BJ (cell line): ENCODE measurements around the gene HS3ST2. TPM values are rescaled to one million over a fixed set of nuclear protein-coding genes. Genes with fewer than 3 reads are reported as not detected.

Experiments
- CTCF ChIA-PET: fragments of 350-600 bp; formaldehyde crosslinking; extraction: SDS; loops from one replicate; lab custom pipeline; 2021; ENCODE audit warnings: antibody characterized with exemption, inconsistent platforms; lab: Yijun Ruan, JAX
- POLR2A ChIA-PET: fragments of 300-600 bp; sonication (Branson Sonifier 250); formaldehyde crosslinking; extraction: SDS; loops from one replicate; lab custom pipeline; 2021; ENCODE audit warnings: antibody characterized with exemption; lab: Charles Lee
- DNase-seq: peaks from one replicate; pipeline ENCODE4 v3.0.0-alpha.2; 2011; ENCODE audit warnings: low read depth
- H3K27me3 ChIP-seq: 2 replicates; pipeline ENCODE4 v1.6.0; 2011; ENCODE audit warnings: low read length; ENCODE audit not compliant: control insufficient read depth, insufficient read depth
- H3K36me3 ChIP-seq: 2 replicates; pipeline ENCODE4 v1.5.1; 2011; ENCODE audit warnings: low read length; ENCODE audit not compliant: control insufficient read depth, insufficient read depth
- H3K4me3 ChIP-seq: 2 replicates; pipeline ENCODE4 v1.5.1; 2011; ENCODE audit warnings: low read depth, mild to moderate bottlenecking, control low read depth, low read length
- CTCF ChIP-seq: IDR thresholded peaks from 2 replicates; pipeline ENCODE4 v1.5.1; 2011; ENCODE audit warnings: low read depth, mild to moderate bottlenecking, control low read depth, inconsistent platforms, low read length, moderate library complexity; ENCODE audit not compliant: insufficient read depth
- polyA plus RNA-seq: library from polyadenylated mRNA; depleted of rRNA; stranded (reverse); fragments of >200 nt; gene quantifications from 2 replicates; pipeline ENCODE4 v1.2.3, GENCODE V29; 2011

The HS3ST2 gene
- polyA plus RNA-seq, 1 experiment, result not detected

GRCh38 chr16:22847690-22848089 lies 33.7 kb downstream of the HS3ST2 start:
- no peak for TF ChIP-seq CTCF
- no peak for DNase-seq
- CTCF ChIA-PET, result no interaction called here
- Histone ChIP-seq H3K4me3 (no peak overlapping the region), H3K27me3 (no peaks in the 10 kb centered on the region), H3K36me3 (no peaks in the 10 kb centered on the region)
- POLR2A ChIA-PET, result no interaction called here

- ChIA-PET CTCF (no interaction called here), POLR2A (no interaction called here)
- no peak overlapping the region for H3K4me3 ChIP-seq
- no peaks in the 10 kb centered on the region for H3K36me3 ChIP-seq
- DNase-seq, result no peak
- TF ChIP-seq CTCF, result no peak
- H3K27me3 ChIP-seq, result no peaks in the 10 kb centered on the region
These were observed 34.5 kb downstream of the HS3ST2 start for GRCh38 chr16:22848451-22848850.

- no peak for TF ChIP-seq CTCF
- no peak for DNase-seq
- POLR2A ChIA-PET, result no interaction called here
- no peaks in the 10 kb centered on the region for H3K36me3 ChIP-seq
- H3K27me3 ChIP-seq, result no peaks in the 10 kb centered on the region
- CTCF ChIA-PET, result no interaction called here
- H3K4me3 ChIP-seq, result no peak overlapping the region
These were observed 35.6 kb downstream of the HS3ST2 start for GRCh38 chr16:22849517-22849916.

- DNase-seq, result no peak
- TF ChIP-seq CTCF, result no peak
- H3K27me3 ChIP-seq, result no peaks in the 10 kb centered on the region
- ChIA-PET POLR2A (no interaction called here), CTCF (no interaction called here)
- H3K36me3 ChIP-seq, result no peaks in the 10 kb centered on the region
- no peak overlapping the region for H3K4me3 ChIP-seq
These were observed 41.3 kb downstream of the HS3ST2 start for GRCh38 chr16:22855231-22855630.

- ChIA-PET CTCF (no interaction called here), POLR2A (no interaction called here)
- Histone ChIP-seq H3K36me3 (no peaks in the 10 kb centered on the region), H3K4me3 (no peak overlapping the region), H3K27me3 (no peaks in the 10 kb centered on the region)
- DNase-seq, result no peak
- TF ChIP-seq CTCF, result no peak
These were observed 43.5 kb downstream of the HS3ST2 start for GRCh38 chr16:22857296-22858025.
